MM.1S (cell line): Measurements from ENCODE around the gene TDRD7.

Experiments used
- DNase-seq: peaks from one replicate; pipeline ENCODE4 v3.0.0-alpha.2; 2015
- H2AFZ ChIP-seq: fragments of 300-600 bp; sonication (generic); 2 replicates; pipeline ENCODE4 v1.6.0; 2016; ENCODE audit warnings: antibody characterized with exemption, low read length
- H3F3A ChIP-seq: fragments of 300-600 bp; sonication (generic); 2 replicates; pipeline ENCODE4 v1.6.1; 2016; ENCODE audit warnings: mild to moderate bottlenecking, antibody characterized with exemption, low read length, moderate library complexity, mixed read lengths; ENCODE audit not compliant: insufficient read depth
- H3K27ac ChIP-seq: fragments of 300-600 bp; sonication (generic); 2 replicates; pipeline ENCODE4 v1.5.1; 2016; ENCODE audit warnings: mild to moderate bottlenecking, low read length
- H3K27me3 ChIP-seq: fragments of 300-600 bp; sonication (generic); replicated peaks from 2 replicates; pipeline ENCODE4 v1.6.0; 2016; ENCODE audit warnings: low read length; ENCODE audit not compliant: insufficient read depth
- H3K36me3 ChIP-seq: fragments of 300-600 bp; sonication (generic); replicated peaks from 2 replicates; pipeline ENCODE4 v1.6.1; 2016; ENCODE audit warnings: mild to moderate bottlenecking, low read length, mixed read lengths; ENCODE audit not compliant: insufficient read depth
- H3K4me1 ChIP-seq: fragments of 300-600 bp; sonication (generic); 2 replicates; pipeline ENCODE4 v1.6.1; 2016; ENCODE audit warnings: low read length, mixed read lengths
- H3K4me2 ChIP-seq: fragments of 300-600 bp; sonication (generic); 2 replicates; pipeline ENCODE4 v1.6.0; 2016; ENCODE audit warnings: low read depth, low read length
- H3K4me3 ChIP-seq: fragments of 300-600 bp; sonication (generic); 2 replicates; pipeline ENCODE4 v1.5.1; 2016; ENCODE audit warnings: low read length, mixed read lengths
- H3K79me2 ChIP-seq: fragments of 300-600 bp; sonication (generic); 2 replicates; pipeline ENCODE4 v1.6.1; 2016; ENCODE audit warnings: mixed run types, low read length, mixed read lengths
- H3K9ac ChIP-seq: fragments of 300-600 bp; sonication (generic); 2 replicates; pipeline ENCODE4 v1.6.1; 2016; ENCODE audit warnings: low read length, mixed read lengths
- H3K9me2 ChIP-seq: fragments of 300-600 bp; sonication (generic); replicated peaks from 2 replicates; pipeline ENCODE4 v1.6.1; 2016; ENCODE audit warnings: mild to moderate bottlenecking, low read length, mixed read lengths; ENCODE audit not compliant: insufficient read depth
- H3K9me3 ChIP-seq: fragments of 300-600 bp; sonication (generic); replicated peaks from 2 replicates; pipeline ENCODE4 v1.6.1; 2016; ENCODE audit warnings: mild to moderate bottlenecking, low read length, mixed read lengths; ENCODE audit not compliant: insufficient read depth
- H4K20me1 ChIP-seq: fragments of 300-600 bp; sonication (generic); 2 replicates; pipeline ENCODE4 v1.6.1; 2016; ENCODE audit warnings: mild to moderate bottlenecking, low read length, moderate library complexity, mixed read lengths; ENCODE audit not compliant: insufficient read depth
- CTCF ChIP-seq: fragments of 300-600 bp; sonication (generic); IDR thresholded peaks from 2 replicates; pipeline ENCODE4 v1.5.1; 2016; ENCODE audit warnings: antibody characterized with exemption, low read length, mixed read lengths
- EZH2 ChIP-seq: fragments of 300-600 bp; sonication (generic); optimal IDR thresholded peaks from 2 replicates; pipeline ENCODE3; 2017; ENCODE audit warnings: low read depth, mild to moderate bottlenecking, antibody characterized with exemption, low read length, mixed read lengths
- EZH2phosphoT487 ChIP-seq: fragments of 300-600 bp; sonication (generic); IDR thresholded peaks from 2 replicates; pipeline ENCODE4 v1.6.1; 2018; ENCODE audit warnings: antibody characterized with exemption, low read length

TDRD7 gene

GRCh38 chr9:97440160-97440559 lies 28.3 kb downstream of the TDRD7 start:
- H4K20me1 ChIP-seq, result no peaks in the 10 kb centered on the region
- no peaks in the 10 kb centered on the region for H3F3A ChIP-seq
- H3K36me3 ChIP-seq, result no peaks in the 10 kb centered on the region
- H3K27ac ChIP-seq, result no peak overlapping the region
- H3K4me1 ChIP-seq, result no peaks in the 10 kb centered on the region
- no peak overlapping the region for H2AFZ ChIP-seq
- H3K4me3 ChIP-seq, result no peak overlapping the region
- H3K9me3 ChIP-seq, result no peaks in the 10 kb centered on the region
- H3K79me2 ChIP-seq, result no peaks in the 10 kb centered on the region
- no peak for DNase-seq
- H3K9ac ChIP-seq, result no peak overlapping the region
- no peak overlapping the region for H3K4me2 ChIP-seq
- H3K9me2 ChIP-seq, result no peaks in the 10 kb centered on the region
- no peaks in the 10 kb centered on the region for H3K27me3 ChIP-seq
- TF ChIP-seq CTCF (no peak), EZH2 (no peak), EZH2phosphoT487 (no peak)

- Histone ChIP-seq H2AFZ (no peak overlapping the region), H3K9me2 (no peaks in the 10 kb centered on the region), H3K36me3 (no peaks in the 10 kb centered on the region), H3K9me3 (no peaks in the 10 kb centered on the region), H3K9ac (no peak overlapping the region), H3K27ac (no peak overlapping the region), H3K79me2 (no peaks in the 10 kb centered on the region), H3K4me3 (no peak overlapping the region), H4K20me1 (no peaks in the 10 kb centered on the region), H3K4me1 (peaks cover 4% of the 10 kb centered on the region; the same call in 1 of the 2 replicates), H3K27me3 (no peaks in the 10 kb centered on the region), H3K4me2 (no peak overlapping the region), H3F3A (no peaks in the 10 kb centered on the region)
- no peak for DNase-seq
- TF ChIP-seq CTCF (no peak), EZH2phosphoT487 (no peak), EZH2 (no peak)
Observed at GRCh38 chr9:97441729-97442128, 29.8 kb downstream of the TDRD7 start.

- Histone ChIP-seq H2AFZ (no peak overlapping the region), H3K27me3 (no peaks in the 10 kb centered on the region), H3F3A (no peaks in the 10 kb centered on the region), H3K9ac (no peak overlapping the region), H3K4me1 (peaks cover 14% of the 10 kb centered on the region), H3K4me3 (no peak overlapping the region), H4K20me1 (no peaks in the 10 kb centered on the region), H3K4me2 (no peak overlapping the region), H3K9me3 (no peaks in the 10 kb centered on the region), H3K79me2 (no peaks in the 10 kb centered on the region), H3K9me2 (no peaks in the 10 kb centered on the region), H3K27ac (no peak overlapping the region), H3K36me3 (no peaks in the 10 kb centered on the region)
- DNase-seq, result no peak
- TF ChIP-seq CTCF (no peak), EZH2 (no peak), EZH2phosphoT487 (no peak)
Observed at GRCh38 chr9:97445119-97445701, 33.3 kb downstream of the TDRD7 start.
